HG02642 (cell line): ENCODE results near the gene PRSS8.
"Not testable (repeated sequence)": the region's sequence is repeated elsewhere in the genome, so short reads cannot be mapped to it uniquely, and the experiment has no call there.

Experiments used
- ATAC-seq: cut with Tn5 transposase; IDR thresholded peaks from one replicate; pipeline ENCODE4 v1.9.1; 2021; ENCODE audit warnings: mild to moderate bottlenecking; ENCODE audit not compliant: unreplicated experiment, poor library complexity

The PRSS8 gene

DNA sequence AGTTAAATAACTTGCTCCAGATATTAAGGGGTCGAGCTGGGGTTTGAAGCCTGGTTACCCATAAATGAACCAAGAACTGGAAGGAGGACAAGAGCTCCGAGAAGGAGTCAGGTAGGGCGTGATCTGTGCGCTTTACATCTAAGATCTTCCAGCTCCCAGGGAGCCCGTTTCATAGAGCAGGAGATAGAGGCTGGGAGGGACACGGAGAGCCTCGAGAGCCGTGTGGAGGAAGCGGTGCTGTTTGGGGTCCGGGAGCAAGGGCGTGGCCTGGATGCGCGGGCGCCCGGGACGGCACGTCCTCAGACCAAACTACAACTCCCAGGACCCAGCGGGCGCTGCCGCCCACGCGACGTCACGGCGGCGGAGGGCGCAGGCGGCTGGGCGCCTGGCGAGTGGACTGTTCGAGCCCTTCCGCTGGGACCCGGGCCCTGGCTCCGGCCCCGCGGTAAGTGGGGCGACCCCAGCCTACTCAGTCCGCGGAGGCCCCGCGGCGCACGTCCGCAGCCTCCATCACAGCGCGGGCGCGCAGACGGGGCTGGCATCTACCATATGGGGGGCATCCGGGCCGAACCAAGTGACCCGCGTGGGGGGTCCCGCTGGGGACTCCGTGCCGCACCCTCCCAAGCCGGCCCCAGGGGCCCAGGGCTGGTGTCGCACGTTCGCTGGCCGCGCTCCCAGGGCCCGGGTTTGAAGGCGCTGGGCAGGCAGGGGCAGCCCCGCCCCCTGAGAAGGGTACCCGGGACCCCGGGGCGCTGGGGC lies 27.3 kb downstream of the PRSS8 start, which contains the start of gene BCKDK:
Gene BCKDK (plus strand): TSS at position 352 of the 759 bp plus-strand sequence. CDS start 838 bp downstream, outside the sequence.
- peak; percentile 86 for ATAC-seq

DNA sequence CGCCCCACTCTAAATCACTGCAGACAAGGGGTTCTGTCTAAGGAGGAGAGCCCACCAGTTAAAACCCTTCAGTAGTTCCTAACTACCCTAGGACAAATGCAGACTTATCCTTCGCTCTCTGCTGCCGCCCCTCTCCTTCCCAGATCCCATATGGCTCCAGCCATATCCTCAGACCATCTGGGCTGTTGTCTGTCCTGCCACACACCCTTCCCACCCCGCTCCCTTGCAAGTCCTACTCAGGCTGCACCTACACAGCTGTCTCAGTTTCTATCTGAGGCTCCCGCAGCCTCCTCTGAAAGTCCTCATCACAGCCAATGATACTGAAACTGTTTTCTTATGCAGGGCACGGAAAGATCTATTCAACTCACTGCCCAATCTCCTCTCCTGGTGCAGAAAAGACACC lies 28.1 kb downstream of the PRSS8 start:
- peak; percentile 46 for ATAC-seq

- no peak for ATAC-seq
Observed at GRCh38 chr16:31106509-31107464, 28.7 kb downstream of the PRSS8 start.

DNA sequence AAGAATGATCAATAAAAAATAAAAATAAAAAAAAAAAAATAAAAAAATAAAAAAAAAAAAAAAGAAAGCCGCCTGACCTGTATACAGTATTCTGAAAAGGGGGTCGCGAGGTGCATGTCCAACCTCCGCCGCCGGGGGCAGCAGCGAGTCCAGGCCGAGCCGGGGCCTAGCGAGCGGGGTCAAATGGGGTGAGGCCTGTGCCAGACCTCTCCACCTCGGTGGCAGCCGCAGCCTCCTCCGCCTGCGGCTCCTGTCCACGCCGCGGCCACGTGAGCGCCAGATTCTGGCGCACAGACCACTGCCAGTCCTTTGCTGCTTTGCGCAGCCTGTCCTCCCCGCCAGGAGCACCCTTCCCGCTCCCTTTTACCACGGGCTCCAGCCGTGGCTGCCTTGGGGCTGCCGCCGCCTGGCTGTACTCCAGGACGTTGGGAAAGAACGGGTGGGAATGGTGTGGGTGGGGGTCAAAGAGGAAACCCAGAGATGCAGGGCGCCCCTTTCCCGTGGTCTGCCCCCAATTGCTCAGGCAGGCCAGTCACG lies 29.8 kb downstream of the PRSS8 start:
- peak; percentile 41 for ATAC-seq

GRCh38 chr16:31100876-31101641 lies 34.5 kb downstream of the PRSS8 start:
- not testable (repeated sequence) for ATAC-seq

DNA sequence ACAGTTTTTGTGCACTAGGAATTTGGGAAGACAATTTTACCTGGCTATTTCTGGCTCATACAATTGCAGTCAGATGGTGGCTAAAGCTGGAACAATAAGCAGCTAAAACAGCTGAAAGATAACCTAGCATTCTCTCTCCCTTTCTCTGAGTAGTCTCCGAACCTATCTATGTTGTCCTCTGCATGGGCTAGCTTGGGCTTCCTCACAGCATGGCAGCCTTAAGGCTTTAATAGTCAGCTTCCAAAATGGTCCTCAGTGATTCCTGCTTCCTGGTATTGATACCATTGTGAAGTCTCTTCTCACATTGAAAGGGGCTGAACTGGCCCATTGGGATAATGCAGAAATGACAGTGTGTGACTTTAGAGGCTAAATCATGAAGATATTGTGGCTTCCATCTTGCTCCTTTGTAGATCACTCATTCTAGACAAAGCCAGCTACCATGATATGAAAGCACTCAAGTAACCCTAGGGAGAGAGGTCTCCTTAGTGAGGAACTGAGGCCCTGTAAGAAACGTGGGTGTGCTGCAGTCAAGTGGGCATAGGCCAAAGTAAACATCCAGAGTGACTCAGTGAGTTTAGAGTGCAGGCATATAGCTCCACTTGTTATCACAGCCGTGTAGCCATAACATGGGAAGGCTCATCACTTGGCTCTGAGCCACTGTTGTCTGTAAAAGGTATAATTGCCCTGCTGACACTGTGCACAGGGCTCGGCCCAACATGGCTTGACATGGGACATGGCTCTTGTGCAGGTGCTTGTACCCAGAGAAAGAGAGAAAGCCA lies 35.5 kb downstream of the PRSS8 start:
- ATAC-seq: no peak

DNA sequence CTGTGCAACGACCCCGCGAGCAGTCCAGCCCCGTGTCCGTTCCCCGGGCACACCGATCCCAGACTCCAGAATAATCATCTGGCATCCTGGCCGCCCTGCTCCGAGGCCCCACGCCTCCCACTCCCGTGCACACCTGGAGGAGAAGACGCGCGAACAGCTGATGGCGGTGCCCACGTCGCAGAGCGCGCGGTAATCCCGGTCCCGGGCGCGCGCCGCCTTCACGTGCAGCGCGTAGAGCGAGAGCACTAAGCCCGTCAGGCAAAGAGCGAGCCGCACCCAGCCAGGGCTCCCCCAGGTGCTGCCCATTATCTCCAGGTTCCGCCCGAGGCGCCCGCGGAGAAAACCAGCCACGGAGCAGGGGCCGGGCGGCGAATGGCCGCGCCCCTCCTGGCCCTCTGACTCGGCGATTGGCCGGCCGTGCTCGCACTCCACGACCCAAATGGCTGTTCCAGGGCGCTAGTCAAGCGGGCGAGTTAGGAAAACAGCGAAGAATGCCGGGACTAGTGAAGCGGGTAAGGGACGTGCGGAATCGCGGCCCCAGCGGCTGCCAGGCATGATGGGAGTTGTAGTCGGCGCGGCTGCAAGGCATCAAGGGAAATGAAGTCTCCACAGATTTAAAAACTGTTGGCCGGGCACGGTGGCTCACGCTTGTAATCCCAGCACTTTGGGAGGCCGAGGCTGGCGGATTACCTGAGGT lies 41.0 kb downstream of the PRSS8 start, which contains the start of gene VKORC1:
Gene VKORC1 (minus strand): TSS at position 374 of the 697 bp plus-strand sequence. CDS start 68 bp downstream, at position 306.
- peak; percentile 87 for ATAC-seq

DNA sequence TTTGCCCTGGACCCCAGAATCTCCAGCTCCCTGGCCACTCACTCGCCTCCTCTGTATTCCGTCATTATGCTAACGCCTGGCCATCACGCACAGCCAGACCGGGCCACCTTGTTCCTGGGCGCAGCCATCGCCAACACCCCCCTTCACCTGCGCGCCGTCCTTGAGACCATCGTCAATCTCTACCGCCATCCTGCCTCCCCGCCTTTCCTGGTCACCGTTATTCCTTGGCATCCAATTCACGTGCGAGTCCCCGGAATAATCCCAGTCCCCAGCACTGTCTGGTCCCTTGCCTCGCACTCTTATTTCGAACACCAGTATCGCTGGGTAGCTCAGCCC lies 41.5 kb downstream of the PRSS8 start:
- peak; percentile 8 for ATAC-seq

DNA sequence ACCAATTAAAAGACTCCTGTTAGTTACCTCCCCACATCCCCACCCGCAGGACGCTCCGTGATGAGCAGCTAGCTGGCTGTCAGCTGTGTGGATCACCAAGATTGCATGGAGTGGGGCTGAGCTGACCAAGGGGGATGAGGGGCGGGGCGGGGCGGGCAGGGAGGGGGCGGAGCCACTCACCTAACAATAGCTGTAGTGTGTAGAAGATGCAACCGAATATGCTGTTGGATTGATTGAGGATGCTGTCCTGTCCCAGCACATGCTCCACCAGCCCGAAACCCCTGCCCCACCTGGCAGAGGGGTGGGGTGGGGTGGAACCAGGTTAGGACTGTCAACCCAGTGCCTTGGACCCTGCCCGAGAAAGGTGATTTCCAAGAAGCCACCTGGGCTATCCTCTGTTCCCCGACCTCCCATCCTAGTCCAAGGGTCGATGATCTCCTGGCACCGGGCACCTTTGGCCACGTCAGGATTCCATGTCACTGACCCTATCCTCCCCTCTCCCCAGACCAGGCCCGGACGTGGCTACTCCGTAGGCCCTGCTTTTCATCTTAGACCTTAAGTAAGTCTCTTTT lies 42.3 kb downstream of the PRSS8 start:
- ATAC-seq: no peak

GRCh38 chr16:31092330-31092729 lies 43.2 kb downstream of the PRSS8 start:
- no peak for ATAC-seq

- no peak for ATAC-seq
Observed at GRCh38 chr16:31090540-31090939, 45.0 kb downstream of the PRSS8 start.

GRCh38 chr16:31089199-31089598 lies 46.3 kb downstream of the PRSS8 start:
- no peak for ATAC-seq

DNA sequence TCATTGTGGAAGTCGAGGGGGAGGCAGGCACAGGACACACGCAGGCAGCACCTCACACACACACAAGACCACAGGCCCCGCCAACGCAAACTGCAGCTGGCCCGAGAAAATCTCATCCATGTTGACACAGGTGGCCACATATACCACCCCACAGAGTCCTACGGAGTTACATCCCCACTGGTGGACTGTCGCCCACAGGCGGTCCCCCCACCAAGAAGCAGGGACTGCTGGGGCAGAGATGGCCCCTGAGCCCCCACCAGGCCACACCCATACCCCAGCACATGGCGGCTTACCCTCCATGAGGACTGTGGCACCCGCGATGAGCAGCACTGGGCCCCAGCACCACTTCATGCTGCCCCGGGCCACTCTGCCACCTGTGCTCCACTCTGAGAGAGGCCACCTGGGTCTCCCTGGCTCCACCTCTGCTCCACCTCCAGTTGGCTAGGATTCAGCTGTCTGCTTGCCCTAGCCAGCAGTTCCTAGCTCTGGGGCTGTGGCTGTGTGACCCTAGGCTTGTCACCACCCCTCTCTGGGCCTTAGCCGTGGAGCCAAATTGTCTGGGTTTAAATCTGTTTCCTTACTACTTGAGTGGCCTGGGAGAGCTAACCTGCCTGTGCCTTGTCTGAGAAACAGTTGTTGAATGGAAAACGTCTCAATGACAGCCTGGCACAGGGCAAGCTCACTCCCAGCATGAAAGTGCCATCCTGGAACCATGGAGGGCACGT lies 46.9 kb downstream of the PRSS8 start, which contains the start of gene PRSS53:
Gene PRSS53 (minus strand): TSS at position 485 of the 725 bp plus-strand sequence. CDS start 134 bp downstream, at position 351.
- ATAC-seq: no peak

- no peak for ATAC-seq
Observed at GRCh38 chr16:31087971-31088370, 47.6 kb downstream of the PRSS8 start.

DNA sequence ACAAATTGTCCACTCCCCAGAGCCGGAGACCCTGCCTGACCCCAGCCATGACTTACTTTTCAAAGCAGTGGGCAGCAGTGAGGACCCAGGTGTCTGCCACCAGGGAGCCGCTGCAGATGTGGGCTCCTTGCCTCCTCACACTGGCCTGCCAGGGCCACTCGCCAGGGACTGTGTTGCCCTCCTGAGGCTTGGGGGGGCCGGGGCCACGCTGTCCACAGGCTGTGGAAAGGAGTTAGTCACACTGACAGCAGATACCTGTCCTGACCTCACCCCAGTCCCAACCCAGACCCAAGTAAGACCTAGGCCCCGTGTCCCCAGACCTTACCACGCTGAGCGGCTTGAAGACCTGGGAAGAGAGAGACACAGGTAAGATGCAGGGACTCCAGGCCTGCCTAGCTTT lies 48.0 kb downstream of the PRSS8 start:
- no peak for ATAC-seq

DNA sequence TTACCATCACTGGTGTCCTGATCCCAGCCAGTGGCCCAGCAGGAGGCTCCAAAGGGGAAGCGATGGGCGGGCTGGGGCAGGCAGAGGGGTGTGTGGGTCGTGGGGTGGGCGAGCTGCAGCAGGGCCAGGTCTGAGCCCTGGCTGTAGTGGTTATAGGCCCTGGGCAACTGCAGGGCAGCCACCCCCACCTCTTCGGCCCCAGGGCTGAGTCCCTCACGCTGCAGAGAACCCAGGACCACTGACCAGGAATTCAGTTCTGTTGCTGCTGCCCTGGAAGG lies 49.0 kb downstream of the PRSS8 start:
- ATAC-seq: no peak

DNA sequence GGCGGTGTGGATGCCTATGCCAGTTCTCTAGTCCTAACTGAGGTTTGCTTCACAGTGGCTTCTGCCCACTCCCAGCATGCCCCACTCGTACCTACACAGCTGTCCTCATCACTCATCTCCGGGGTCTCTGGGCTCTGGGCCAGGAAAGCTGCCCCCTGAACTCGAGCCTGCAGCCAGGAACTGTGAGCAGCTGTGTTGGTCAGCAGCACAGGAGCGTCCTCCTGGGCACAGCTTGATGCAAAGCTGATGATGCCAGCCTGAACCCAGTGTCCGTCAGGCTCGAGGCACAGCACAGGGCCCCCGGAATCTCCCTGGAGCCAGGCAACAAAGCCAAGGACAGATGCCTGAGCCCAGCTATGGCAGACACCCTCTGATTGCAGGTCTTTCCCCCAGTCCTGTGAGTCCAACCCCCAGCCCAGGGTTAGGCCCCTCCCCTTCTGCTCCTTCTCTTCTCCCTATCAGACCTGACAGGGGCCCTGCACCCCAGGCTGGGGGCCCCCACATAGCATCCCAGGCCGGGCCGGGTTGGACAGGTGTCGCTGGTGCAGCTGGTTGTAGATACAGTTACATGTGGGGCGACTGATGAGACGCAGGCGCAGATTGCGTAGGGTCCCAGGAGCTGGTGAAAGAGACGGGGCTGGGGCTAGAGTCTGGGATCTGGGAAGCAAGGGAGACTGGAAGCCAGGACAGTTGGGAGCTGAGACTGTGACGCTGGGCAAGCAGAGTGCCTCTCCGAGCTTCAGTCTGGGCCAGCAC lies 49.5 kb downstream of the PRSS8 start:
- ATAC-seq: no peak
